Amniotic stem cell (primary cell): ENCODE data around the gene ISYNA1.
"Not testable (repeated sequence)": the region's sequence is repeated elsewhere in the genome, so short reads cannot be mapped to it uniquely, and the experiment has no call there.

Experiments used
- DNase-seq: peaks from one replicate; lab custom pipeline; 2025; lab: John Stamatoyannopoulos, UW

ISYNA1 gene

DNA sequence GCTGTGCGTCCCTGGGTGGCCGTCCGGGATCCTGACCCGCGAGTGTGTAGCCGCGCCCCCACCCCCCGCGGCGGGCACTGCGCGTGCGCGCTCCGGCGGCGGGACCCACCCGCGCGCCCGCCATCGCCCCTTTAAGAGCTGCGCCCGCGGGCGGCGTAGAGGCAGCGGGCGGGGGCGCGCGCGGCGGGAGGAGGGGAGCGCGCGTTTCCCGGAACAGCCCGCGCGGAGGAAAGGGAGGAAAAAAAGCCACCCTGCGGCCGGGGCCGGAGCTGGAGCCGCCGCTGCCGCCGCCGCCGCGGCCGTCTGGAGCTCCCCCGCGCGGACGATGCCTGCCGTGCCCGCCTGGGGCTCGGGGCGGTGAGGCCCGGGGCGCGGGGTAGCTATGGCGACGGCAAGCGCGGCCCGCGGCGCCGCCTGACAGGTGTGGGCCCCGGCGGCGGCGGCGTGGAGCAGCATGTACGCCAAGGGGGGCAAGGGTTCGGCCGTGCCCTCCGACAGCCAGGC lies 18.7 kb downstream of the ISYNA1 start, which contains the start of gene SSBP4:
Gene SSBP4, plus strand, starts transcription at position 204 of the 504 bp plus-strand sequence. Its CDS starts 251 bp downstream, at position 455.
- peak; percentile 60 for DNase-seq

DNA sequence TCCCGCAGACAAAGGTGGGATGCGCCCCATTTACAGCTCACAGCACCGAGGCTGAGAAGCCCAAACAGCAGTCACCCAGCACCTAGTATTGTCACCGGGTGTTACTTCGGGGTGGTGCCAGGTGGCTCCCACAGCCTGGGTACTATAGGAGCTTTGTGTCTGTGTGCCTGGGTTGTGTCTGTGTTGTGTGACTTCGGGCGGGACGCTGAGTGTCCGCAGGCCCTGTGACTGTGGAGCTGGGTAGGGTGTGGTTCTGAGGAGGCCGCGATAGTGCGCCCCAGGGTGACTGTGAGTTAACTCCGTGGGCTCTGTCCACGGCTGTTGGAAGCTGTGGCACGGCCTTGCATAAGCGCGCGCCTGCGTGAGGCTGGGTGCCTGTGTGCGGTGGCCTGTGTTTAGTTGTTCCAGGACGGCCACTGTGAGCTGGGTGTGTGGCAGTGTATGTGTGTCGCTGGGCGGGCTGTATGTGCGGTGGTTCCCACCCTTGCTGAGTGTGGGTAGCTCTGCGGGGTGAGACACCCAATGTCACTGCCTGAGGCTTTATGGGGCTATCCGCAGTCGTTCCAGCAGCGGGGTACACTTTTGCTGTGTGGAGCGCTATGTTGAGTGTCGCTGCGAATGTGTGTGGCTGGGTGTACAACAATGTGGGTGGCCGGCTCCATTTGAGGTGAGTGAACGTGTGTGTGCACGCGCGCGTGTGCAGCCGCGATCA lies 19.3 kb downstream of the ISYNA1 start:
- DNase-seq: no peak

DNA sequence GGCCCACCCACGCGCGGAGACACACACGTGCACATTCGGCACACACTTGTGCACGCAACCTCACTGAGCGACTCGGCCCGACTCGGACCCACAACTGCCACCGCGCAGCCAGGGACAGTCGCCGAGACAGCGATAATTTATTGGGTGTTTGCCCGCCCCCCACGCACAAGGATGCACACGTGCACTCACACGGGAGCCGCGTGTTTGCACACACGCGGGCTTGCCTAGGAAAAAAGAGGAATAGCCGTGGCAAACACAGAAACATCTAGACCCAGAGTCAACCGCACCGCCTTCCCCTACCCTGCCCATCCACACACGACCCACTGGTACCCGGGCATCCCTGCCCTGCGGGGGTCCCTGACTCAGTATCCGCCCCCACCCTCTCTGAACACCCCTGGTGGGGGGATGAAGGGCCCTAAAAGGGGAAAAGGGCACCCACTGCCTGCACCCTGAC lies 19.9 kb downstream of the ISYNA1 start:
- DNase-seq: no peak

DNA sequence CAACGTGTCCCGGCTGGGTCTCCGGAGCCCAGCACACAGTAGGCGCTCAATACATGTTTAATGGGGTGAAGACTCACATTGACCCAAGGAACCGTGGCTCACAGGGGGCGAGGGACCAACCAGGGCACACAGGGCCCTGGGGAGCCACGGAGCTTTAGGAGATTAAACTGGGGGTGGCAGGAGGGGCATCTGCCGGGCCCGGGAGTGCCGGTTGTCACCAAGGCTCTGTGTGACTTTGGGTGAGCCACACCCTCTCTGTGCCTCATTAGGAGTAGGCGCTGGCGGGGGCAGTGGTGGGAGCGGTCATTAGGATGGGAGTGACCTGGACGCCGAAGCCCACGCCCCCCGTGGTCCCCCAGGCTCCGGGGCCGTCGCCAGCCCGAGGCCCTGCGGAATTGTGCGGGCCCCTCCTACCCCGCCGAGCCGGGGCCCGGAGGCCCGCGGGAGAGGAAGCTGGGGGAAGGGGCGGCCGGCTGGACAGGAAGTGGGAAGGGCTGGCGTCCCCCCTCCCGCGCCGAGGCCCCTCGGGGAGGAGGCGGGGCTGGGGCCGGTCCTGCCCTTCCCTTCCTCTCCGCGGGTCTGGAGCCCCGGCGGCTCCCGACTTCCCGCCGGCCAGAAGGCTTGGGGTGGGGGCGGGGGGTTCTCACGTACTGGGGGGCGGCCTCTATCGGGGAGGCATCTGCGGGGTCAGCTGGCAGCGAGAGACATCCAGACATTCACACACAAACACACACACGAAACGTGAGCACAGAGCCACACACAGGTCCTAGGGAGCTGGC lies 20.5 kb downstream of the ISYNA1 start:
- no peak for DNase-seq

DNA sequence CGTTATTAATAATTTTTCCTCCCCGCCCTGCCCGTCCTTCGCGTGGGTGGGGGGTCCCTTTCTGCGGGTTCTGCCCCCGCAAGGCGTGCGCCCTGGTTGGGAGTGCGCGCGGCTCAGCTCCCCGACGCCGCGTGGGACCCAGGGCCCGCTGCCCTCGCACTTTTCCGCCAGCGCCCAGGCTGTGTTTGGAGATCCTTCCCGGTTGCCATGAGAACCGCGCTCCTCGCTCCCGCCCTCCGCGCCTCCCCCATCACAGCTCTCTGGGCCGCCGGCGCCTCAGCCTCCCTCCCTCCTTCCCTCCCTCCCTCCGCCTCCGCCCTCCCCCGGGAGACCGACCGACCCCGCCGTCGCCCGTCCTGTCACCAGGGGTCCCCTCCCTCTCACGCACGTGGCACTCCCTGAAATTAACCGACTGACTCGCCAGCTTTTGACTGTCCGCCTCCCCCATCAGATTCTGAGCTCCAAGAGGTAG lies 21.1 kb downstream of the ISYNA1 start:
- DNase-seq: peak; percentile 79

DNA sequence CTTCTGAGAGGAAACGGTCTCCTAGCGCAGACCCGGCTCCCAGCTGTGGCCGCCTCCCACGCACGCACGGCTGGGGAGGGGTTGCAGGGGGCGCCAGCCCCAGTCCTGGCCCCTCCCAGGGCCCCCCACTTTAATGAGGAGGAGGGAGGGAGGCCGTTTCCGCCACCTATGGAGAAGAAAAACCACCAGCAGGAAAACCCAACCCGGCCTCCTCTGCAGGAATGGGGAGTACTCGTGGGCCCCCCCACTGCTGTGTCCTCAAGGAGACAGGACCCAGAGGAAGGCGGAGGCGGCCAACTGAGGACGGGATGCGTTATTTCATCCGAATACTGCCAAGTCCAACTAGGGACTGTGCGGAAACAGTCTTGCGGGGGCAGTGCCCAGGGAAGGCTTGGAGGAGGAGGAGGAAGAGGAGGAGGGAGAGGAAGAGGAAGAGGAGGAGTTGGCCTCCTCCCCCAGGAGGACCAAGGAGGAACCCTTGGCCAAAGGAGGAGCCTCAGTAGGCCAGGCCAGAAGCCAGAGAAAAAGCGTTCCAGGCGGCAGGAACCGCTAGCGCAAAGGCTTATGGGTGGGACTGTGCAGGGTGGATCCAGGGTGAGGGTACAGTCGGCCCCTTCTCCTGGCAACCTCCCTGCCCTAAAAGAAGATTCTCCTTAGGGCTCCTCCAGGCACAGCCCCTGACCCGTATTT lies 22.6 kb downstream of the ISYNA1 start:
- DNase-seq: no peak

DNA sequence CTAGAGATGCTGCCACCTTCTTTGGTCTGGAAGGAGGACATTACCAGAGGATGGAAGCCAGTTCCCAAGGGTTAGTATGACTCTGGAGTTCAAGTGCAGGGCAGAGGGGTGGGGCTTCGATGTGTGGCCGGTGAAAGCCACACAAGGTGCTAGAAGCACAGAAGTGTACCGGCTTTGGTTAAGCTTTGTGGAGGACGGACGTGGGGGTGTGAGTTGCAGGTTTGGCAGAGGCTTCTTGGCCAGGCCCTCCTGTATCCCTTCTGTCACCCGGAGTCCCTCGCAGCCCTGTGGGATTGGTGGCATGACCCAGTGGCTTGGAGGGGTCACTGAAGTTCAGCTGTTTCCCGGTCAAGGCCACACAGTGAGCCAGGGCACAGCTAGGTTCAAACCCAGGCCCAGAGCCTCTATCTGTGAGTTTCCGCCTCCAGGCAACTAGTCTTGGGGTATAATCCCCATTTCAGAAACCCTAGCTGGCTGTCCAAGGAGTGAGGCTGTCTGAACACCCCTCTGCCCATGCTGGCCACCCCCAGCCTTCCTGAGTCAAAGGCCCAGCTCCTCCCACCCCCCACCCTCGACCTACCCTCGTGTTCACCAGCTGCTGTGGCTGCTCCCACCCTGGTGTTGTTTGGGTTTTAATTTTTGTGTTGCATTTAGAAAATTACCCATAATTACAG lies 23.3 kb downstream of the ISYNA1 start:
- no peak for DNase-seq

DNA sequence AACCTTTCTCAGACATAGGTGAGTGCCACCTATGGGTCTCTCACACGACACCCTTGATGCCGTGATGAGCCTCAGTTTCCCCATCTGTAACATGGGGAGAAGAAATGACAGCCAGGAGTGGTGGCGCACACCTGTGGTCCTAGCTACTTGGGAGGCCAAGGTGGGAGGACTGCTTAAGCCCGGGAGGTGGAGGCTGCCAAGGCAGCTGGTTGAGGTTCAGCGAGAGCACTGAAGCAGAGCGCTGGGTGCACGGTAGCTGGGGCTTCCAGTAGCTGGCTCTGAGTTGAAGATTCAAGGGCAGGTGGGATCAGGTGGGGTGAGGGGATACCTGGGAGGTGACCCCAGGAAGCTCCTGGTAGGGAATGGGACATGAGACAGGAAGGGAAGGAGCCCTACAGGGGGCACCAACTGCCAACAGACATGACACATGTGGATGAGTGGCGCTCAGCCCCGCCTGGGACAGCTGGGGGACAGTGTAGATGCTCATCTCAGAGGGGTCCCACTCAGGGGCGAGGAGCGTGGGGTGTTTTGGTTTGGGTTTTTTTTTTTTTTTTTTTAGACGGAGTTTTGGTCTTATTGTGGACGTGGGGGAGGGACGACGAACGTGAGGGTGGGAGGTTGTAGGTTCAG lies 25.2 kb downstream of the ISYNA1 start:
- DNase-seq: no peak

DNA sequence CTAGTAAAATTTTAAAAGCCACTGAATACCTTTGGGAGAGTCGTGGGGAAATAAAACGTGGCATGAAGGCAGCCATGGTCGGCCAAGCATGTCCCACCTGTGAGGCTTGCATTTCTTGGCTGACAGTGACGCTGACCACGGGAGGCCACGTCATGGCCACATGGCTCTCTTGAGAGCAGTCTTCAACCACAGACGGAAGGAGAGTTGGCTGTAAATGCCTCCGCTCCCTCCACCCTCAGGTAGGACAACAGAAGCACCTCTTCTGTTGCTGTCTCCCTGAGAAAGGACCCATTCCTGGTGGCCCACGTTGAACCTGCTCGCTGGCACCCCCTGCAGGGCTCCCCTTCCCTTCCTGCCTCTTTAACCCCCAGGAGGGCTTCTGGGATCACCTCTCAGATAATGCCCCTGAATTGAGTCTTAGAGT lies 29.9 kb downstream of the ISYNA1 start:
- no peak for DNase-seq

DNA sequence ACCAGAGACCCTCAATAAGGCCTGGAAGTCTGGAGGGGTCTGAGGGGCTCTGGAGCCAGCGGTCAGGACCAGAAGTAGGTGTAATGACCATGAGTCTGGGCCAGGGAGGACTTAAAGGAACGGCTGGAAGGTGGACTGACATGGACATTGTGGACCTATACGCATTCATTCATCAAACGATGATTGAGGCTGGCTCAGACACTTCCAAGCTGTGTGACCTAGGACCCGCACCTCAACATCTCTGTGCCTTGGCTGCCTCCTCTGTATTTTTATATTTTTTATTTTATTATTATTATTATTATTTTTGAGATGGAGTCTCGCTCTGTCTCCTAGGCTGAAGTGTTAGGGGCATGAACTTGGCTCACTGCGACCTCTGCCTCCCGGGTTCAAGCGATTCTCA lies 31.2 kb downstream of the ISYNA1 start:
- no peak for DNase-seq

DNA sequence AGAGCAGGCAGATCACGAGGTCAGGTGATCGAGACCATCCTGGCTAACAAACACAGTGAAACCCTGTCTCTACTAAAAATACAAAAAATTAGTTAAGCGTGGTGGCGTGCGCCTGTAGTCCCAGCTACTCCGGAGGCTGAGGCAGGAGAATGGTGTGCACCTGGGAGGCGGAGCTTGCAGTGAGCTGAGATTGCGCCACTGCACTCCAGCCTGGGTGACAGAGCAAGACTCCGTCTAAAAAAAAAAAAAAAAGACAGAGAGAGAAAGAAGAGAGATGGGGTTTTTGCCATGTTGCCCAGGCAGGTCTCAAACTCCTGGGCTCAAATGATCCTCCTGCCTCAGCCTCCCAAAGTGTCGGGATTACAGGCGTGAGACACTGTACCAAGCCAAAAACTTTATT lies 32.2 kb downstream of the ISYNA1 start:
- not testable (repeated sequence) for DNase-seq

DNA sequence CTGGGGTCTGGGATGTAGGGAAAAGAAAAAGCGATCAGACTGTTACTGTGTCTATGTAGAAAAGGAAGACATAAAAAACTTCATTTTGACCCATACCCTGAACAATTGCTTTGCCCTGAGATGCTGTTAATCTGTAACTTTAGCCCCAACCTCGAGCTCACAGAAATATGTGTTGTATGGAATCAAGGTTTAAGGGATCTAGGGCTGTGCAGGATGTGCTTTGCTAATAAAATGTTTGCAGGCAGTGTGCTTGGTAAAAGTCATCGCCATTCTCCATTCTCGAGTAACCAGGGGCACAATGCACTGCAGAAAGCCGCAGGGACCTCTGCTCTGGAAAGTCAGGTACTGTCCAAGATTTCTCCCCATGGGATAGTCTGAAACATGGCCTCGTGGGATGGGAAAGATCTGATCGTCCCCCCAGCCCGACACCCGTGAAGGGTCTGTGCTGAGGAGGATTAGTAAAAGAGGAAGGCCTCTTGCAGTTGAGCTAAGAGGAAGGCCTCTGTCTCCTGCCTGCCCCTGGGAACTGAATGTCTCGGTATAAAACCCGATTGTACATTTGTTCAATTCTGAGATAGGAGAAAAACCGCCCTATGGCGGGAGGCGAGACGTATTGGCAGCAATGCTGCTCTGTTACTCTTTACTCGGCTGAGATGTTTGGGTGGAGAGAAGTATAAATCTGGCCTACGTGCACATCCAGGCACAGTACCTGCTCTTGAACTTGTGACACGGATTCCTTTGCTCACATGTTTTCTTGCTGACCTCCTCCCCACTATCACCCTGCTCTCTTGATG lies 35.3 kb downstream of the ISYNA1 start:
- not testable (repeated sequence) for DNase-seq

DNA sequence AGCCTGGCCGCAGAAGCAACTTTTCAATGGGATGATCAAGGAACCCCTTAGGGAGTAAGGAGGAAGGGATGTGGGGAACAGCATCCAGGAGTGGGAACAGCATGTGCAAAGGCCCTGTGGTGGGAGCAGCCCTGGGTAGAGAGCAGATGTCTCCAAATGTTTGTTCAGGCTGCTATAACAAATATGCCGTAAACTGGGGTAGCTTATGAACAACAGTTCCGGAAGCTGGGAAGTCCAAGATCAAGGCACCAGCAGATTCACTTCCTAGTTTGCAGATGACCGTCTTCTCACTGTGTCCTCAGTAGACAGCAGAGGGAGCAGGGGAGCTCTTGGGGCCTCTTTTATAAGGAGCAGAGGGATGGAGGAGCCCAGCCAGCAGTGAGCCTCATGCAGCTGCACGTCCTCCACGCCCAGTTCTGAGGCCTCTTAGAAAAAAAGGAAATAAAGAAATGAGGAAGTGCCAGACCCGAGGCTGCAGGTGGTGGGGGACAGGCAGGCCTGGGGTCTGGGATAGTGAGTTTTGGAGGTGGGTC lies 36.3 kb downstream of the ISYNA1 start:
- no peak for DNase-seq

DNA sequence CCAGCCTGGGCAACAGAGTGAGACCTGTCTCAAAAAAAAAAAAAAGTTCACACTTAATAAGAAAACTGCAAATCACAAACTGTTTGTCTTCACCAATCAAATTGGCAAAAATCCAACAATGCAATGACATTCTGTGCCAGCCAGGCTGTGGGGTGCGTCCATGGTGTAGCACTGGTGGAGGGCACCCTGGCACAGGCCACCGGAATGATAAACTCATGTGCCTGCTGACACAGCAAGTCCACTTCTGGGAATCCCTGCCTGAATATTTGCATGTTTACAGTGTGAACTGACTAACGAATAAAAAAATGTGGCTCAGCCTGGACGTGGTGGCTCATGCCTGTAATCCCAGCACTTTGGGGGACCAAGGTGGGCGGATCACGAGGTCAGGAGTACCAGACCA lies 38.9 kb downstream of the ISYNA1 start:
- DNase-seq: no peak

DNA sequence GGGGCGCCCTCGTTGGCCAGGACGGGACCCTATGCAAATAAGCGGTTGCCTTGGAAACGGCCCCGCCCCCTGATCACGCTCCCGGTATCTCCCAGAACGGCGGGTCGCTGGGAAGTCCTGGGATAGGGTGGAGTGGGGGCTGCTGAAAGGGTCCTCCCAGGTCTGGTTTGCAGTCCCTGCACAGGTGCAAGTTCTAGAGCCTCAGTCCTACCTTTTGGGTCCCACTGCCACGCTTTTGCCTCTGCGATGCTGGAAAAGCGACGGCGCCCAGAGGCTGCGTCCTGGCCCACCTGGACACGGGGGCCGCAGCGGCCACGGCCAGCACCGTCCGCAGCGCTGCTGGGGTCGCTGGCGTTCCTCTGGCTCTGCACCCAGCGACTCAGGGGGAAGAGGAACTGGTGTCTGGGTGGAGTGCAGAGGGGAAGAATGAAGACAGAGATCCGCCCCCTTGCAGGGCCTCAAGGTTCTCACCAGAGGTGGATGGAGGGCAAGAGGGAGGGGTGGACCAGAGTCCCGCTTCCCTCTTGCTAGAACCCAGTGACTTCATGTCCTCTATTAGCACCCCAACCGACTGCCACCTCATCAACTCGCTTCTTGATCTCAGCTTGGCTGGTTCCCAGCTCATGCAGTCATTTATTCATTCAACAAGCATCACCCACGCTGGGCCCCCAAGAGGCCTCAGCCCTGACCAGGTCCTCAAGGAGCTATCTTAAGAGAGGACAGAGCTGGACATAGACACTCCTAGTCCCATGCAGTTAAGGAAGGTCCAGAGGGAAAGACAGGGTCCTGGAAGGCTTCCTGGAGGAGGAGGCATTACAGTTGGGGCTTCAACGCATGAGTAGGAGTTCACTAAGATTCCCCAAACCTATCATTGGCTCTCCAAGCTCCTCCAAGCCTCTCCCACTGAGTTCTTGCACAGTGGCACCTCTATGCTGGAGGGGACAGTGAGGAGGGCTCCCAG lies 40.4 kb downstream of the ISYNA1 start, which contains the start of gene LRRC25:
Gene LRRC25, minus strand, starts transcription at position 381 of the 961 bp plus-strand sequence. CDS start 659 bp downstream, outside the sequence.
- DNase-seq: no peak

DNA sequence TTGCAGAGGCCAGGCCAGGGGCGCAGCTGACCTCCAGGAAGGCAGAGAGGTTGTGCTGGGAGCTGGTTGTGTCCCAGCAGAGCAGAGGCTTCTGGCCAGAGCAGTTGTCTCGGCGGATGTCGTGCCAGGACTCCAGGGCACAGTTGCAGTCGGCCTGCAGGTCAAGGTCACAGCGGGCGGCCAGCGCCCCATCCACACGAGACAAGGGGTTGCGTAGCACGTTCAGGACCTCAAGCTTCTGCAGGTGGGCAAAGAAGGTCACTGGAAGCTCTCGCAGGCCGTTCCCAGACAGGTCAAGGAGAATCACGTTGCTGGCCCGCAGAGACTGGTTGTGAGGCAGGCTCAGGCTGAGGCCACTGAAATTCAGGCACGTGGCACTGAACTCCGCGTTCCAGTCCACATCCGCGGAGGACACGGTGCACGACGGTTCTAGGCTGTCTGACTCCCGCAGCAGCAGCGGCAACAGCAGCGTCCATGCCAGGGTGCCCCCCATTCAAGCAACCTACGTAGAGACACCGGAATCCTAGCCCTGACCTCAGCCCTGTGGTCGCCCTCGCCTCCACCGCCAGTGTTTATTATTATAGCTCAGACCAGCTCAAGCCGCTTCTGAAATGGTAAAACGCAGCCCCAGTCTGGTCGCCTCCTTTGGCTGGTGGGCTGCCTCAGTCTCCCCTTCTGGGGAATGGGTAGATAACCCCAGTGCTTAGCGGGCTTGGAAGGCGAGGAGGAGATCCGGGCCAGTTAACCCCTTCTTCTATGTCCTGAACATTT lies 41.3 kb downstream of the ISYNA1 start:
- no peak for DNase-seq

DNA sequence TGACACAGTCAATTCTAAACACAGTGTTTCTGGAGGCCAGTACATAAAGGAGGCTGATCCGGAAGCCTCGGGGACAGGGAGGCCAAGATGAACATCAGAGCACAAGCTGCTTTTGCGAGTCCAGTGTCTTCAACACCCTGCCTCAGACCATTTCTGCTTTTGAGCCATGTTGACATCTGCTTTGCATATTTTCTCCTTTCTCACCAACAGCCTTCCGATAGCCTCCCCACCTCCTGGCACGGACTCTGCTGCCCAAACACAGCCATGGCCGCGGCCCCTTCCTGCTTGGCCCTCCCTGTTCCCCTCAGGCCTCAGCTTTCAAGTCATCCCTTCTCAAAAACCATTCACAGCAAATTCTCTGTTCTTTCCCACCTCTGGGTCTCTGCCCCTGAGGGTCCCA lies 44.1 kb downstream of the ISYNA1 start:
- DNase-seq: no peak

DNA sequence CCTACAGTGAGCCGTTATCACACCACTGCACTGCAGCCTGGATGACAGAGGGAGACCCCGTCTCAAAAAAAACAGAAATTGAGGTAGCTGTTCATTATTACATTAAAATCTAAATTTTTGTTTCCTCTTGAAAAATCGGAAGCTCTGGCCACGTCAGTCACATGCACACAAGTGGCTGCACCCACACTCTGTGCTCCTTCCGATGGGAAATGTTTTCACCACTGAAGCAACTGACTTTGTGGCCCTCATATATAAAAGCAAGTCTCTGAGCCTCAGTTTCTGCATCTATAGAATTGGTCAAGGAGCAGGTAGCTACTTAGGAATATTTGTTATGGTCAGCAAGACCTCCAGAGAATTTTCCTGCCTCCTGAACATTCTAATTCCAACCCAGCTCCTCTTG lies 45.0 kb downstream of the ISYNA1 start:
- DNase-seq: no peak
